Measurements from ENCODE around the gene APBA2.
"Not testable (repeated sequence)": the region's sequence is repeated elsewhere in the genome, so short reads cannot be mapped to it uniquely, and the experiment has no call there.

The APBA2 gene

DNA sequence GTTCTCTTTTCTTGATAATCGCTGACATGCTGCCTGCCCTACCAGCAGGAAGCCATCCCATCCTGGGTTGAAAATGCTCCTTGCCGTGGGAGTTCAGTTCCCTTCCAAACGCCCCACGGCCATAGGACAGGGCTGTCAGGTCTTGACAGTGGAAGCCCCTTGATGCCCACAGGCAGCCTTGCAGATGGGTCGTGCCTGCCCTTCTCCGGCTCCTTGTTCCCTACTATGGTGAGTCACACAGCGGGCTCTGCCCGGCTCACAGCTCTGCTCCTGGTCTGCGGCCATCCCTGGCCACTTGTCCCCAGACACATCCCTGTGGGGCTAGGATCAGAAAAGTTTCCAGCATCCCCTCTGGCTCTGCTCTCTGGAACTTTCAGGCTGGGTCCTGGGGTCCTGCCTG, 6.2 kb upstream of the APBA2 start:
- no peak for DNase-seq

DNA sequence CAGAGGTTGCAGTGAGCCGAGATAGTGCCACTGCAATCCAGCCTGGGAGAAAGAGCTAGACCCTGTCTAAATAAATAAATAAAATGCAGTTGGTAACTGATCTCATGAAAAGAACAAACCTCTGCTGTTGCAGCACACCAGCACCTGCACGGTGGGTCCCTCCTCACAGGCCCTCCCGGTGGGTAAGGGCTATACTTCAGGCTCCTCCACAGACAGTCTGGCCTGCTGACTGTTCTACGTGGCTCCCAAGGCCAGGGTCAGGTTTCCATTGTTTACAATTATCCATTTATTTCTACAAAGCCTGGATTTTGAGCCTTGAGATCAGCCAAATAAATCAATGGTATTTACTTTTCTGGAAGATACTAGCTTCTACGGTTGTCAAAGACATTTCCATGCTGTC, 5.1 kb upstream of the APBA2 start:
- DNase-seq, result no peak

DNA sequence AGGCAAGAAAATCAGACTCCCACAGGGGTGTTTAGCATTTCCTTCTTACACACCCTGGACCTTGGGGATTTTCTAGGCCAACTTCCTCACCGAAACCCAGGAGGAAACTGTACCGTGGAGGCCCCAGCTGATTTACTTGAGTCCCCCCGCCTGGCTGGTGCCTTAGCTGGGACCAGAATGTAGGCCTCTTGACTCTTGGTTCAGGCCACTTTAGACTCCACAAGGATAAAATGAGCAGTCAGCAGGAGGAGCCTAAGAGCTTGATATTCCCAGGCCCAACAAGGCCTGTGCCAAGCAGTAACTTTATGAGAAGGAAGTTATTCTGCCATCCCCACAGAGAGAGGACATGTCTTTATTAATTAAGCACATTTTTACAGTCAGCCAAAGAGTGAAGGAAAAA, 4.6 kb upstream of the APBA2 start:
- no peak for DNase-seq

DNA sequence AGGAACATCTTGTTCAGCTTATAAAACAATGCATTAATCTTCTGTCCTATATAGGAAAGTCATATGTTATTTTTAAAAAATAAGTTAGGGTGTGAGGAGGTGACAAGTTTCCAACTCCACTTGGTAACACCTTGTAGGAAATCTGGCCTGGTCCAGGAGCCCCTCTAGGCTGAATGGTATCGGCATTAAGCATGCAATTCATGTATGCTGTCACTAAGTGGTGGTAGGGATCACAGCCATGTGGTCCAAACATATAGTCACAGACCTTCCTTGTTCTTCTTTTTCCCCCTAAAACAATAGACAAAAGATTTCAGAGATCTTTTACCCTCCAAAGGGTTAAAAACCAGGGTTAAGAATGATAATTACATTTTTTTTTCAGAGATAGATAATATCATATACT, 4.2 kb upstream of the APBA2 start:
- DNase-seq, result no peak

DNA sequence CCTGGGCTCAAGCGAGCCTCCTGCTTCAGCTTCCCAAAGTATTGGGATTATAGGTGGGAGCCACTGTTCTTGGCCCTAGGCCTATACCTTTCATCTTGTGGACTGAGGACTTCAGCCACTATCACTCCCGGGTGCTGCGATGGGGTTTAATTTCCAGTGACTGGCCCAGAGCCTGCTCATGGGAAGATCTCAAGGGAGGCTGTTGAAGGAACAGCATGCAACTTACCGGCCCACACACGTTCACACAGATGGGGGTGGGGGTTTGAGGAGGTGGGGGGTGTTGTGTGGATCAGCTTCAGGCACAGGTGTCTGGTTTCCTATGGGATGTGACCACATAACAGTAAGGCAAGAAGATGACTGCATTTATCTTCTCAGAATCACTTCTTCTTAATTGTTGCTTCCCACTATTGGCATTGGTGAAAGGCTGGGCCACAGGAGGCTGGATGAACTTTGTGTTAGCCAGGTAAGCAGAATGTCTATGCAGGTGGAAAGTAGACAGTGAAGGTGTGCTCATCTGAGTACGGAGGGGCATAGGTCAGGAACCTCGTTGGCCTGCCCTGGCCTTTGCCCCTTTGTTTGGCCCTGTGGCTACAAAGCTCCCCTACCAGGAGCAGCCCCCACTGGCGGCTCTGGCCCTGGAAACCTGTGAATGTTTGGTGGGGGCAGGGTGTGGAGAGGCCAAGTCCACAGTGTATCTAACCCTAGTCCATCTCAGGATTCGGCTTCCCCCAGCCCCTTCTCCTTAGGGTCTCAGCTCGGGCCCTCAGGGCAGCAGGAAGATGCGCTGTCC, 1.4 kb upstream of the APBA2 start:
- no peak for DNase-seq

DNA sequence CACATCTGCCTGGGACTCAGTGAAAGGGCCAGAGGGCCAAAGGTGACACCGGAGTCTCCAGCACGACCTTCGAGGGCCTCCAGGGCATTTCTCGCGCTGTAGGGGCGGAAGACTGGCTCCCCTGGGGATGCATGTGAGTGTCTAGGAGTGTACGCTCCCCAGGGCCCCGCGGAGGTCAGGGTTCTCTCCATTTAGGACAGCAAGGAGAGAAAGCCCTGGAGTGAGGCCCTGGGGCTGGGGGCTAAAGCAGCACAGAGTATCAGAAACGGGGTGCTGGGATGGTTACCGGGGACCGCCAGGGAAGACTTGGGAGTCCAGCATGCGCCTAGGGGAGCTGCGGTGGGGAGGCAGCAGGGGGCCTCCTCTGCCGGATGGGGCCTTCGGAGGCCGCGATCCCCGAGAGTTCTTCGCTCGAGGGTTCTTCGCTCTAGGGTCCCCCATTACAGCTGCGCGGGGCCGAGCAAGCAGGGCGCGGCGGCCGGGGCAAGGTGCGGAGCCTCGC, 595 bp upstream of the APBA2 start:
- DNase-seq, result no peak

DNA sequence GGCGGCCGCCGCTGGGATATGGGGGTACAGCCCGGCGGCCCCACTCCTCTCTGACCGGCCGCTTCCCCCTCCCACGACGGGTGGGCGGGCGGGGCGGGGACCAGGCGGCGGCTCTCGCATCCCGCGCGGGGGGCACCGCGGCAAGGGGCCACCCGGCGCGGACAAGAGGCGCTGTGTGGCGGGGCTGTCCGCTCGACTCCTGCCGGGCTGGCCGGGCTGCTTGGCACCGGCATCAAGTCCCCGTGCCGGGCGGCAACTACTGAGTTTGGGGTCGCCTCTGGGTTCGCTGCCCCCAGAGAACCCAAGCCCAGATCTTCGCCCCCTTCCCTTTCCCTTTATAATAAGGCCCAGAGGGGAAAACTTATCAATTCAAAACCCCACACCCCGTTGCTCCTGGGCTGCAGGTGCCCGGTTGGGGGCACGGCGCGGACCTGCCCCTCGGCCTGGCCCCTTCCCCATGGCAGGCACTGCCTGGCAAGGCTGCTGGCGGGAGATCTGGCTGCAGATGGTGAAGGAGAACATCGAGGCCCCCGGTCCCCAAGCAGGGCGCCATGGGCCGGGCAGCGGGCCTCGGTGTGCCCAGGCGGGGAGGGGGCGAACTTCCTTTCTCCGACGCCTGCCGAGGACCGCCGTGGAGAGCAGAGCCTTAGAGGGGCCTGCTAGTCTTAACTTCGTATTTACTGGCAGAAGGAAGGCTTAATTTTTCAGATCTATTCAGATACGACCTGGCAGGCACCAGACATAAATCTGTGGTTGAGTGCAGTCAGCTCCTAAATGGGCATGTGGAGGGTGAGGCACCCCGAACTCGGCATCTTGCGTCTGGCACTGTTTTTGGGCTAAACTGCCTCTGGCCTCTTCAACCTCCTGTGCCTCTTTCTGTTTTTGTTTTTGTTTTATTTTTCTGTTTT, 911 bp downstream of the APBA2 start:
- DNase-seq, result no peak

DNA sequence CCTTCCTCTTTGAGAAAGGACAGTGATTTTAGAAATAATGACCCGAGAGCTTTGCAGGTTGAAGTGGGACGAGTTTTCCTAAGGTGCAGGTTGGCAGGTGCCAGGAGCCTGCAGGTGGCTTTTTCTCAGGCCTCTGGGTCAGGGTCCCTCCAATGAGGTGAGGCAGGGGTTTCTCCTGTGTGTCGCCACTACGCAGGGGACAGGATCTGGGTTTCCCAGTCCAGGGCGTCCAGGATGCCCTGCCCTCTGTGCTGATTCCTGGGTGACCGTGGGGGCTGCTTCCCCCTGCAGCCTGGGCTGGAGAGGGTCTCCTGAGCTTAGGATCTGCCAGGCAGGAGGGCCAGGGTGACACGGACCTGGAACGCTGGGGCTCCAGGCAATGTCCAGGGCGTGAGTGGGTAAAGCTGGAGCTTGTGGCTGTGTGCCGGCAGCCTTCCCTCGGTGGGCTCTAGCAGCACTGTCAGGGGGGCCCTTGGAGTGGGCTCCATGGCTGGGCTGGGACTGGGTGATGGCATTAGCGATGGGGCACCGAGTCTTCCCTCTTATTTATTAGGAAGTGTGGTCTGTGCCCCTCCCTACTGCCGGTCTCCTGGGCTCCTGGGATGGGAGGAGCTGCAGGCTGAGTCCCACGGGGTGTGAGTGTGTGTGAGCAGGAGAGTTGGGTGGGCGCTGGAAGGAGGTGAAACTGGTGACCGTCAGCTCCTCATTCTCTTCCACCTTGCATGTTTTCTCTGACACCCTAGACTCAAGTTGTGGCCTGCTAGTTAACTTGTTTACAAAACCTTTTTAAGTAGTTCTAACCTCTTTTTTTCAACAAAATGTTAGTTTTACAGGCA, 1.8 kb downstream of the APBA2 start:
- no peak for DNase-seq

DNA sequence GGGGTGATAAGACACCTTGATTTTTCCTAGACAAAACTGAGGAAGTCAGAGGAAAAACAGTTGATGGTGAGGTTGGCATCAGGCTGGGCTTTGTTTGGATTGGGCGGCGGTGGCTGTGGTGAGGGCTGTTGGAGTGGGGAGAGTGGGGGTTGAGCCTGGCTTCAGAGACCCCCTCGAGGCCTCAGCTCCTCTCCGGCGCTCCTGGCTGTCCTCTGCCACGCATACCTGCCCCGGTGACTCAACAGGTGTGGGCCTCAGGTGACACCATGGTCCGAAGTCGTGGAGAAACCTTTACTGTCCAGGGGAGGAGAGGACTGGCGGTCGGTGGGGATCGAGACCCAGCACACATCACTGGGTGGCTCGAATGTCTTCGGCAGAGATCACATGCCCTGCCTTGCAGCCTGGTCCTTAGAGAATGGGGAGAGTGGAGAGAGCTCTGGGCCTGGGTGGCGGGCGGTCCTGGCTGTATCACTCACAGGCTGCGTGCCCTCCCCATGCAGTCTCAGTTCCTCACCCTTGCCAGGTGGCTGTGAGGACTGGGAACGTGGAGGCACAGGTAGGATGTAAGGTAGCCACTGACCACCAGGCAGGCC, 2.6 kb downstream of the APBA2 start:
- DNase-seq, result no peak

DNA sequence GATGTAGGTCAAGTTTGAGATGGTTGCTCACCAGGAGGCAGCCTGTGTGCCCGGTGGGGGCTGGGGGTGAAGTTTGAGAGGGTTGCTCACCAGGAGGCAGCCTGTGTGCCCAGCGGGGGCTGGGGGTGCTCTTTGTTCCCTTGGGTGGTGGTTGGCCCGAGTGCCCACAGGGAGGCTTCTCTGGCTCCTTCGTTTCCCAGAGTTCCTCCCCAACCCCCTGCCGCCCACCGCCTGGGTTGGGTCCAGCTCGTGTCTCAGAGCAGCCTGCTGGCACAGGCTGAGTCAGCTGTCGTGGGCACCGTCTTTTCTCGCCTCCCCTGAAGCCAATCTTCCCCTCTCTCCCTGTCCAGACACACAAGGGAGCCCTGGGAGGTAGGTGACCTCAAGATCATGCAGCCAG, 3.1 kb downstream of the APBA2 start:
- no peak for DNase-seq

DNA sequence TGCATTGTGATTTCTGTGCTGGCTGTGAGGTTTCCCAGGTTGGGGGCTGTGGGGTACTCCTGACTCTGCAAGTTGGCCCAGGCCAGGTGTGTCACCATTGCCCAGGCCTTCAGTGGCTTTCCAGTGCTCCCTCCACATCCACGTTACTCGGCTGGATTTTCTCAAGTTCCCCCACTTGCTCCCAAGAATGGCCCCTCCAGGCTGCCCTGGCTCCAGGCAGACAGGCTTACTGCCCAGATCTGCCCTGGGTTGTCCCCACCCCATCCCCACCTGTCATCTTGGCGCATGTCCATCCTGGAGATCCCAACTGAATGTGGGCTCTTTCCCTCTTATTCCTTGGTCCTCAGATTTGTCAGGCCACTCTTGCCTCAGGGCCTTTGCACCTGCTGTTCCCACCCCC, 3.6 kb downstream of the APBA2 start:
- no peak for DNase-seq

DNA sequence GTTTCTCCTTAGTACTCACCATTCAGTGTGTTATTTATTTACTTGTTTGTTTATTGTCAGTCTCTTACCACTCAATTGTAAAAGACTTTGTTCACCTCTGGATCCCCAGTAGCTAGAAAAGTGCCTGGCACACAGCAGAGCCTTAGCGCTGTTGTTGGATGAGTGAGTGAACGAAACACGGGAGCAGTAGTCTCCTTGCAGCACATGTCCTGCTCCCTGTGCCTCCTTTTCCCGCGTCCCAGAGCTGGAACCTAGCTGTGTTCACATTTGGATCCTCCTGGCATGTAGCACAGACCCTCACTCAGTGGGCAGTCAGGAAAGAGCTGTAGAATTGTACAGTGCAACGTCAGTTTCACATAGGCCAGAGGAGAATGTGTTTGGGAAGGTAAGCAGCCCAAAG, 4.1 kb downstream of the APBA2 start:
- not testable (repeated sequence) for DNase-seq

DNA sequence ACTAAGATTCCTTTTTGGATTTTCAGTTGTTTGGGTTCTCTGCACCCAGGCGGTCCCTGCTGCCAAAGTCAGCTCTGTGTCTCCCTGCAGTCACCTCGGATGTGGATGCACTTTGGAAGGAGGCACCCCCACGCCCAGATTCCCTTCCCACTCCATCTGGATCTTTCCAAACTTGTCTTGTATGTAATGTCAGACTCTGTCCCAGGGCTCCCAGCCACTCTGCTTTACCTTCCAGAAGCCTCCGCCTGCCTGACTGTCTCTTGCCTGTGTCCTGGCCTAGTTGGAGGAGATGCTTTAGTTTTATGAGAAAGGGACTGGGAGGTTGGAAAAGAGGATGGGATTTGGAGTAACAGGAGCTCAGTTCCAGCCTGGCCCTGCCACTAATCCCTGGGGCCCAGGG, 4.5 kb downstream of the APBA2 start:
- DNase-seq, result not testable (repeated sequence)

DNA sequence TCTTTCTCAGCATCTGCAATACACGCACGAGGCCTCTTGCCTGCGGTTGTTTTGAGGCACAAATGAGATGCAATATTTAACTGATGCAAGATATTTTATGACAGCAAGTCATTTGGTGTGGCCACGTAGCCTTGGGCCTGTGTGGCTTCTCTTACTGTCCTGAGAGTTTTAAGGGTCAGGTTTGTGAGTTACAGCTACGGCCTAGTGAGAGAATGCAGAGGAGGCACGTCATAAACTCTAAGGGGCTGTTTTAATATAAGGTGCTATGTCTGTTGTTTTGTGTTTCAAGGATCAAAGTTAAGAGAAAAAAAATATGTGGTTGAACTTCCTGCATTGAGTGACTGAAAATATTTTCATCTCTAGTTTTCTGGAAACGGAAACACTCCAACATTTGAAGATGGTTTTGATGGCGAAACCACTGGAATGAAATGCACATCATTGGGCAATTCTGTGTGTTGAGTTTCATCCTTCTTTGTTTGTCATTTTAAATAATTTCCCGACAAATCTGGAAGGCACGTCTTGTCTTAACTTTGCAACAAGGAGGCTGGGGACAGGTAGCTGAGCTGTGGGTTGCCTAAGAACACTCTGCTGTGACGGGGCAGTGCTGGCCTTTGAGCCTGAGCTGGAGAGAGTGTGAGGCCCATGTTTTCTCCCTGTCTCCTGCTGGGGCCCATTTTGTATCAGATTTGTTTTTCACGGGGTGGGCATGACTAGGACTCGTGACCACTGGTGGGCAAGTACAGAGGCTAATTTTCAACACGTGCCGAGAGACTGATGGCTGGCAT, 5.1 kb downstream of the APBA2 start:
- DNase-seq, result no peak

DNA sequence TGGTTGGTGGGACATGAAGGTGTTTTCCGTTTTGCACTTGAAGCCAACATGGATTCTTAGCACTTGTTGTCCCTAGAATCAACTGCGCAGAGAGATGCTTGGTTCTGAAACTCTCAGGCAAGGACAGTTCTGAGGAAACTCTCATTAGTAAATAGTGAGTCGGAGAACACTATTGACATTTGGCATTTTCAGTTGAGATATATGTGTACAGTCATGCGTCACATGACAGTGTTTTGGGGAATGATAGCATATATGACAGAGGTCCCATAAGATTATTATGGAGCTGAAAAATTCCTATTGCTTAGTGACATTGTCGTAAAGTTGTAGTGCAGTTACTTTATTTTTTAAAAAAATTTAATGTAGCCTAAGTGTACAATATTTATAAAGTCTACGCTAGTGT, 5.8 kb downstream of the APBA2 start:
- DNase-seq, result no peak

DNA sequence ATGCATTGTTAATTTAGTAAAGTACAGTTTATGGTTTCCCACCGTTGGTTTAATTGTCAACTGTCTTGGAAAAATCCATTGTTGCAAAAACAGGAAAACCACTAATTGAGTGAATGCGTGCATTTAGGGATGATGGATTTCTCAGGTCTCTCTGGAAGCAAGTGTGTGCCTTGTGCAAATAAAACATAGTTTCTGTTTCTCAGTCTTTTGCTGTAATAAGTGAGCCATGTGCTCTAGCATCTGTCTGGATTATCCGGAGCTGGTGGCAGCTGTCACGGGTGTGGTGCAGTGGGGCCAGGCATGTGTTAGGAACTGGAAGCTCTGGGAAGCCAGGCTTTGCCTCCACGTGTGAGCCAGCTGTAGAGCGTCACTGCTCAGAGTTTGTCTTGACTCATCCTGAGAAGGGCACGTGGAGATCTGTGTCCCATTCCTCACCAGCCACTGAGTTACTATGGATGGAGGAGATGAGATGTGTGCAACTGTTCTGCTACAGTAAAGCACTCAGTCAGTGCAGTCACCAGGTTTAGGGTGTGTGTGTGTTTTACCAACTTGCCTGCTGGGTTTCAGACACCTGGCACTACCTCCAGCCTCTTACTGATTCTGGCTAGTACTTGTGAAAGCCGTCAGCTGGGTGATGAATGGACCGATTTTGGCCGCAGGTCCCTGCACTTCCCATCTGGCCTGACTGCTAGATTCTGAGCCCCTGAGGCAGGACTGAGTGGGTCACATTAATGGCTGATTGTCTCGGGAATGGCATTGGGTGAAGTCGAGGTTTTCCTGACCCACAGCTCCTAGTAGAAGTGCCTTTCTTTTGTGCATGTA, 7.2 kb downstream of the APBA2 start:
- peak in 1 of 2 donors; percentile 3 for DNase-seq

DNA sequence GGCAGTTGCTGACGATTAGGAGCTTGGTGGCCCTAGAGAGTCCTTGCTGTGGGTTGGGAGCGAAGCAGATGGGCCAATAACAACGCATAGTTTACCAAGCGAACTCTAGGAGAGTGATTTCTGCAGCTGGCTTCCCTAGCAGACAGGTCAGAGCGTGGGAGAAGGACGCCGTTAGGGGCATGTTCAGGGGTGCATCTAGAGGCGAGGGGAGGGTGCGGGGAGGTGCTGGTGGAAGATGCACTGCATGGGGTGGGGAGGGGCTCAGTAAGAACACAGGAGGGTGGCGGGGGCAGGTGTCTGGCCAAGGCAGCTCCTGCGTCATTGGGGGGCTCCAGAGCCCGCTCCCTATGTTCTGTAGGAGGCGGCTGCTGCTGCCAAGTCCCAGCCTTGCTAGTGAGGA, 8.9 kb downstream of the APBA2 start:
- no peak for DNase-seq

DNA sequence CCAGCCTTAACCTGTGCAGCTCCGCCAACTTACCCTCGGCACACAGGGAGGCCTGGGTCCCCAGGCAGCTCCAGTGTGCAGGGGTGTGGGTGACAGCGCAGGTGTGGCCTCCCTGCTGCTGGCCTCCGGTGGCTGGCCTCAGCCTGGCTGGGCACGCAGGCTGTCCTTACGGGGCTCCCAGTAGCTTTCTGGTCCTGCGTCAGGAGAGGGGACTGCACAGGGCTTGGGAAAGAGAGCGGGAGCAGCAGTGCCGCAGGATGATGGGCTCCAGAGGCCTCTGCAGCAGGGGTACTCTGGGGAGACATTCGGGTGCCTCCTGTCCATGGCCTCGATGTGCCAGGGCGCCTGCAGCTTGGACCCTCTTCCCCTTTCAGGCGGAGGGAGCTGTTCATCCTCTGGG, 9.4 kb downstream of the APBA2 start:
- DNase-seq, result no peak

DNA sequence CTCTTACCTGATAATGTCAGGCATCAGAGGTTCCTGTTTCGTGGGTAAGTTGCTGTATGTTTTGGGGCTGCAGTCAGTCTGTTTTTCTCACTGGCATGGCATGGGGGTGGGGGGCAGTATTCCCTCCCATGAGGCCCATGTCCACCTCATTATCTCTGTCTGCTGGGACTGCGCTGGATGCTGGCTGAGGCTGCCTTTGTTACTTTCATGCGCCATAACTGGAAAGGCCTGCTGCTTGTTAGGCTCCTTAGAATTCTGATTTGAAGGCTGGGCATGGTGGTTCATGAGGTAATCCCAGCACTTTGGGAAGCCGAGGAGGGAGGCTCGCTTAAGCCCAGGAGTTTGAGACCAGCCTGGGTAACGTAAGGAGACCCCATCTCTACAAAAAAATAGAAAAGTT, 9.8 kb downstream of the APBA2 start:
- no peak for DNase-seq

DNA sequence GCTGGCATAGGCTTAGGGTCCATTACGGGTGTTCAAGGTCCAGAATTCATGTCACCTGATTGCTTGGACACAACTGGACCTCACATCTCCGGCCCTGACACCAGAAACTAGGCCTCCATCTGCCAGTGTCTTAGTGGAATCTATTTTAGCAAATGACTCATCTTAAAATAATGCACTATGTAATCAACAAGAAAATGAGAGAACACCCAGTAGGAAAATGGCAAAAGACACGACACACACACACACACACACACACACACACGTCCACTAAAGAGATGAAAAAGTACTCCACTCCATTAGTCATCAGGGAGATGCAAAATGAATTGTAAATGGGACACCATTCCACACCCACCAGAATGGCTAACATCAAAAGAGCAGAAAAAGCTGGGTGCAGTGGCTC, 11.2 kb downstream of the APBA2 start:
- DNase-seq, result no peak

Measured in inflammatory macrophage treated with lipopolysaccharide for 1 hour (primary cell).